ENCODE data around the gene TAS2R9. TPM values are rescaled to one million over a fixed set of nuclear protein-coding genes. Genes with fewer than 3 reads are reported as not detected.

Gene TAS2R9
- total and polyA plus RNA-seq, 2 of the 8 experiments (the other 6 are each of a cell fraction or from before 2014, with no cell fraction given), result not detected

- no peak overlapping the region for H3K4ac ChIP-seq (replicated peaks; ENCODE audit: insufficient read length, low read depth, low read length)
- no peak overlapping the region for H2AFZ ChIP-seq (ENCODE audit: low read length)
- H2BK20ac ChIP-seq (ENCODE audit: low read length), result no peak overlapping the region
- H4K91ac ChIP-seq (replicated peaks; ENCODE audit: insufficient read length, low read length), result no peak overlapping the region
- no peak overlapping the region for H3K4me2 ChIP-seq (ENCODE audit: insufficient read depth in 1 of 2, low read depth in 2 of 2, low read length in 2 of 2)
- H3K14ac ChIP-seq (ENCODE audit: insufficient read length), result no peak overlapping the region
- H4K20me1 ChIP-seq (replicated peaks in 1 of 2; ENCODE audit: control insufficient read depth in 1 of 2, insufficient read depth in 2 of 2, low read length in 2 of 2), result no peaks in the 10 kb centered on the region
- H2AK5ac ChIP-seq (ENCODE audit: low read depth, low read length), result no peak overlapping the region
- H3K4me3 ChIP-seq (ENCODE audit: extremely low read depth in 1 of 4, insufficient read depth in 2 of 4, low read depth in 3 of 4, low read length in 4 of 4), result no peak overlapping the region
- H3K23ac ChIP-seq (ENCODE audit: insufficient read length), result no peak overlapping the region
- H3K9me3 ChIP-seq (ENCODE audit: insufficient read depth in 2 of 2, low read depth in 1 of 2, low read length in 1 of 2), result peaks cover 14 to 16% of the 10 kb centered on the region in 2 experiments
- H3K36me3 ChIP-seq (ENCODE audit: control insufficient read depth in 2 of 4, insufficient read depth in 4 of 4, low read length in 3 of 4), result no peaks in the 10 kb centered on the region
- no peak overlapping the region for H2BK12ac ChIP-seq (ENCODE audit: low read depth, low read length)
- H2BK120ac ChIP-seq (replicated peaks; ENCODE audit: low read depth, low read length), result no peak overlapping the region
- H3K79me1 ChIP-seq (ENCODE audit: low read depth, low read length), result no peaks in the 10 kb centered on the region
- H3K56ac ChIP-seq (replicated peaks; ENCODE audit: insufficient read length, low read depth, low read length), result no peak overlapping the region
- CTCF ChIA-PET (ENCODE audit: partially characterized antibody), result interaction anchor here (0.6 kb wide), 1 partner anchor 157 kb away, joined by 3 read pairs; no protein-coding TSS in a partner anchor
- H4K5ac ChIP-seq (ENCODE audit: insufficient read length, low read depth, low read length), result no peak overlapping the region
- 91 to 100% methylated on average over 1 to 2 of the region's 2 CpGs for WGBS, 2 experiments (ENCODE audit: extremely low coverage in 1 of 2, insufficient coverage in 1 of 2, insufficient read length in 1 of 2, insufficient replicate concordance in 2 of 2, low coverage in 1 of 2, low lambda C conversion rate in 2 of 2, missing lambda C conversion rate in 1 of 2)
- POLR2A ChIA-PET (ENCODE audit: partially characterized antibody), result no interaction called here
- FAIRE-seq, result no peak
- H3K79me2 ChIP-seq (ENCODE audit: control insufficient read depth in 1 of 2, insufficient read depth in 2 of 2, low read length in 2 of 2), result no peaks in the 10 kb centered on the region
- H3K9ac ChIP-seq (replicated peaks in 1 of 4; ENCODE audit: extremely low read depth in 1 of 4, low read depth in 3 of 4, low read length in 3 of 4), result no peak overlapping the region
- H2BK5ac ChIP-seq (ENCODE audit: low read depth, low read length), result no peak overlapping the region
- H3K23me2 ChIP-seq (ENCODE audit: low read depth, low read length), result no peaks in the 10 kb centered on the region
- no peak overlapping the region for H2BK15ac ChIP-seq (ENCODE audit: low read length)
- H3K27ac ChIP-seq (ENCODE audit: low read depth, low read length), result no peak overlapping the region
- H3K27me3 ChIP-seq (replicated peaks in 1 of 4; ENCODE audit: control insufficient read depth in 3 of 4, extremely low read depth in 1 of 4, insufficient read depth in 3 of 4, low read length in 3 of 4), result no peaks in the 10 kb centered on the region
- H4K8ac ChIP-seq (ENCODE audit: extremely low read depth, insufficient read depth, low read length), result no peak overlapping the region
- H3K18ac ChIP-seq (ENCODE audit: extremely low read depth, low read length), result no peak overlapping the region
- DNase-seq (ENCODE audit: low read depth in 1 of 2, low spot score in 2 of 2), result no peak
- no peaks in the 10 kb centered on the region for H3K4me1 ChIP-seq (replicated peaks in 1 of 4; ENCODE audit: control insufficient read depth in 3 of 4, insufficient read depth in 4 of 4, low read length in 3 of 4)
- TF ChIP-seq RBBP5 (IDR thresholded peaks at IDR 0.05; ENCODE audit: borderline replicate concordance, low read depth, low read length) (no peak), SP2 (IDR thresholded peaks at IDR 0.05; ENCODE audit: low read length) (no peak), FOSL1 (IDR thresholded peaks at IDR 0.05; ENCODE audit: insufficient read depth, low read depth, low read length) (no peak), TBP (IDR thresholded peaks at IDR 0.05; ENCODE audit: low read depth, low read length) (no peak), CEBPB (IDR thresholded peaks at IDR 0.05; ENCODE audit: low read depth, low read length) (no peak), SP1 (IDR thresholded peaks at IDR 0.05; ENCODE audit: low read depth, low read length) (no peak), KDM5A (IDR thresholded peaks at IDR 0.05; ENCODE audit: low read length) (no peak), ATF2 (IDR thresholded peaks at IDR 0.05; ENCODE audit: low read length) (no peak), NRF1 (IDR thresholded peaks at IDR 0.05; ENCODE audit: low read depth, low read length) (no peak), CREB1 (IDR thresholded peaks at IDR 0.05) (no peak), SIX5 (IDR thresholded peaks at IDR 0.05; ENCODE audit: low read depth, low read length) (no peak), TAF1 (IDR thresholded peaks at IDR 0.05; ENCODE audit: low read depth, low read length) (no peak), CBX5 (IDR thresholded peaks at IDR 0.05; ENCODE audit: low read depth, low read length) (no peak), SAP30 (IDR thresholded peaks at IDR 0.05; ENCODE audit: insufficient read depth, insufficient replicate concordance, low read length) (no peak)
These were observed 50.3 kb downstream of the TAS2R9 start for GRCh38 chr12:10759657-10760056.
